Pancreas (tissue), 10 donors: ENCODE data around the gene TFRC. TPM values are rescaled to one million over a fixed set of nuclear protein-coding genes. Genes with fewer than 3 reads are reported as not detected.
"Not testable (repeated sequence)": the region's sequence is repeated elsewhere in the genome, so short reads cannot be mapped to it uniquely, and the experiment has no call there.

Source experiments
- ATAC-seq, 4 donors: fragments of 200-7000 bp; cut with Tn5 transposase; one replicate each; pipeline versions ENCODE4 v1.8.0 to v1.9.1; 2020; ENCODE audit warnings: mild to moderate bottlenecking in 4 of 4, moderate library complexity in 4 of 4
- DNase-seq, 6 donors: peaks; one replicate each; pipeline ENCODE4 v3.0.0-alpha.2; 2020
- FAIRE-seq: peaks from 2 replicates; lab custom pipeline; 2012; peaks lifted over from hg19 to GRCh38; lab: Jason Lieb, UNC
- H3K27ac ChIP-seq, 4 donors: fragments of 200-600 bp; sonication (generic); 1 replicate in 3 of 4; 2 replicates in 1 of 4; pipeline versions ENCODE4 v1.5.0 to v1.8.0; 2020
- H3K27me3 ChIP-seq, 4 donors: fragments of 200-600 bp; one replicate each; pipeline ENCODE4 v1.8.0; 2021
- H3K36me3 ChIP-seq, 3 donors: fragments of 200-600 bp; sonication (generic) in 1 of 3; one replicate each; pipeline versions ENCODE4 v1.5.0 to v1.8.0; 2020 to 2021
- H3K4me1 ChIP-seq, 3 donors: fragments of 200-600 bp; one replicate each; pipeline ENCODE4 v1.8.0; 2021
- H3K4me3 ChIP-seq, 4 donors: fragments of 200-600 bp; sonication (generic) in 2 of 4; one replicate each; pipeline versions ENCODE4 v1.5.0 to v1.8.0; 2020 to 2021
- H3K9me3 ChIP-seq, 4 donors: fragments of 200-600 bp; one replicate each; pipeline ENCODE4 v1.8.0; 2021
- CTCF ChIP-seq, 4 donors: fragments of 200-600 bp; sonication (generic) in 3 of 4; IDR thresholded peaks; one replicate each; pipeline versions ENCODE4 v1.5.0 to v1.8.0; 2021; ENCODE audit warnings: antibody characterized with exemption in 4 of 4
- WGBS, 2 donors: extraction: QIAGEN DNeasy Blood & Tissue Kit; methylation state at CpG; one replicate each; pipeline ENCODE4 v1.1.7; 2013; 5-methylcytosine and 5-hydroxymethylcytosine counted together
- intact Hi-C, 3 donors: fragments of 100-400 bp; cut with DNase I; formaldehyde crosslinking; loops; one replicate each; pipeline versions ENCODE4 v1.11.1 to v1.14.2; 2022
- polyA plus RNA-seq, 2 donors: library from polyadenylated mRNA; stranded (reverse); fragments of 200-250 nt; gene quantifications; one replicate each; pipeline ENCODE4 v1.2.3, GENCODE V29; 2013
- total RNA-seq, 6 donors: library from RNA; stranded (reverse); fragmentation: NEBNext Ultra II Directional in 4 of 6; extraction: Animal tissue kit (Norgen Biotek cat#: 25700) in 4 of 6; gene quantifications; one replicate each; pipeline versions ENCODE4 v1.2.1 to v1.2.4, GENCODE V29; 2021 to 2023
- donor health status: healthy with polysubstance abuse.
- donor health status: DM: no; HTN: no; CAD: no; lungs with moderate emphysema.
- donor health status: DM: no; HTN: no; CAD: no.
- donor health status: control.
- donor health status: control.
- donor health status: Bipolar disorder and iron deficiency.
- donor health status: DM: yes; HTN: yes; CAD: no.
- donor health status: DM: no; HTN: no; CAD: no.
- donor health status: DM: no; HTN: no; CAD: no.
- donor health status: DM: yes; HTN: yes; CAD: no.

TFRC gene
- total and polyA plus RNA-seq, 8 donors, result 7.8 to 45.6 (median 27.7) TPM

GRCh38 chr3:196082619-196082971 lies 705 bp upstream of the TFRC start:
- TF ChIP-seq CTCF (IDR thresholded peaks at IDR 0.05), result no peak
- H3K9me3 ChIP-seq, result no peaks in the 10 kb centered on the region
- no peaks in the 10 kb centered on the region for H3K27me3 ChIP-seq
- H3K4me3 ChIP-seq, result peak overlapping the region in 3 of 4 donors; percentile 78 to 97 (median 95)
- H3K27ac ChIP-seq, result peak overlapping the region; percentile 91 to 98 (median 97)
- ATAC-seq (peak; percentile 3 to 7 (median 4)), DNase-seq (no peak), FAIRE-seq (no peak)
- peaks cover 0 to 19% (median 15%) of the 10 kb centered on the region in 3 donors for H3K4me1 ChIP-seq
- H3K36me3 ChIP-seq, result no peaks in the 10 kb centered on the region
- intact Hi-C loops, result no loop called here
- 14 to 15% methylated on average over 6 of the region's 6 CpGs for WGBS, 2 donors

GRCh38 chr3:196081002-196081833 lies 672 bp downstream of the TFRC start:
- no peak for TF ChIP-seq CTCF (IDR thresholded peaks at IDR 0.05)
- Histone ChIP-seq H3K27ac (peak overlapping the region; percentile 91 to 98 (median 97)), H3K27me3 (no peaks in the 10 kb centered on the region), H3K4me1 (peaks cover 0 to 19% (median 15%) of the 10 kb centered on the region in 3 donors), H3K36me3 (no peaks in the 10 kb centered on the region), H3K4me3 (peak overlapping the region; percentile 78 to 97 (median 95)), H3K9me3 (no peaks in the 10 kb centered on the region)
- ATAC-seq (peak; percentile 76 to 86 (median 81)), DNase-seq (peak; percentile 73 to 91 (median 82)), FAIRE-seq (no peak)
- intact Hi-C loops, result no loop called here
- 0% methylated on average over 53 to 61 of the region's 61 CpGs for WGBS, 2 donors

- 61 to 67% methylated on average over 23 of the region's 23 CpGs for WGBS, 2 donors
- Histone ChIP-seq H3K4me3 (peak overlapping the region in 3 of 4 donors; percentile 78 to 97 (median 95)), H3K27ac (peak overlapping the region in 2 of 4 donors; percentile 96 to 98), H3K4me1 (peaks cover 0 to 19% (median 15%) of the 10 kb centered on the region in 3 donors)
- FAIRE-seq, intact Hi-C loops, H3K27me3 ChIP-seq, DNase-seq, H3K9me3 ChIP-seq, H3K36me3 ChIP-seq, ATAC-seq: not testable (repeated sequence)
Measured at GRCh38 chr3:196080101-196080846, 1.6 kb downstream of the TFRC start.

- DNase-seq, result no peak
- no peak for FAIRE-seq
- peaks cover 0 to 9% (median 0%) of the 10 kb centered on the region in 3 donors for H3K36me3 ChIP-seq
- no peak overlapping the region for H3K27ac ChIP-seq
- no peaks in the 10 kb centered on the region for H3K27me3 ChIP-seq
- H3K4me3 ChIP-seq, result no peak overlapping the region
- no peak for ATAC-seq
- WGBS, 2 donors, result 76 to 78% methylated on average over 3 of the region's 3 CpGs
- no peaks in the 10 kb centered on the region for H3K9me3 ChIP-seq
- TF ChIP-seq CTCF (IDR thresholded peaks at IDR 0.05), result no peak
- intact Hi-C loops, result loop anchor here in 1 of 3 donors (10.0 kb wide), 1 partner anchor 115 kb away; no protein-coding TSS in a partner anchor
- peaks cover 0 to 19% (median 15%) of the 10 kb centered on the region in 3 donors for H3K4me1 ChIP-seq
Measured at GRCh38 chr3:196079682-196080081, 2.2 kb downstream of the TFRC start.

- TF ChIP-seq CTCF (IDR thresholded peaks at IDR 0.05), result no peak
- intact Hi-C loops, result loop anchor here in 1 of 3 donors (10.0 kb wide), 1 partner anchor 120 kb away; no protein-coding TSS in a partner anchor
- WGBS, 2 donors, result 86 to 87% methylated on average over 6 of the region's 6 CpGs
- Histone ChIP-seq H3K36me3 (peaks cover 0 to 41% (median 10%) of the 10 kb centered on the region in 3 donors), H3K4me3 (no peak overlapping the region), H3K9me3 (no peaks in the 10 kb centered on the region), H3K27me3 (no peaks in the 10 kb centered on the region), H3K27ac (no peak overlapping the region), H3K4me1 (peaks cover 0 to 6% (median 4%) of the 10 kb centered on the region in 3 donors)
- FAIRE-seq, result no peak
- no peak for DNase-seq
- no peak for ATAC-seq
Measured at GRCh38 chr3:196075013-196075412, 6.9 kb downstream of the TFRC start.
